ENCODE measurements around the gene UNKL.
"Not testable (repeated sequence)": the region's sequence is repeated elsewhere in the genome, so short reads cannot be mapped to it uniquely, and the experiment has no call there.

The UNKL gene

GRCh38 chr16:1444730-1445517 is 30.4 kb upstream of the UNKL start:
- no peak for DNase-seq (ENCODE audit: extremely low read depth, insufficient read length)
- no peak for TF ChIP-seq CTCF (IDR thresholded peaks at IDR 0.05; ENCODE audit: insufficient read depth, low read length, poor library complexity, severe bottlenecking)
- H3K4me3 ChIP-seq (replicated peaks; ENCODE audit: low read depth, low read length) = no peak overlapping the region
- H3K36me3 ChIP-seq (ENCODE audit: control insufficient read depth, insufficient read depth, low read length) = peaks cover 7% of the 10 kb centered on the region
- no peaks in the 10 kb centered on the region for H3K27me3 ChIP-seq (replicated peaks; ENCODE audit: control insufficient read depth, insufficient read depth, low read length)

- peaks cover 6% of the 10 kb centered on the region for H3K36me3 ChIP-seq (ENCODE audit: control insufficient read depth, insufficient read depth, low read length)
- TF ChIP-seq CTCF (IDR thresholded peaks at IDR 0.05; ENCODE audit: insufficient read depth, low read length, poor library complexity, severe bottlenecking) = no peak
- DNase-seq (ENCODE audit: extremely low read depth, insufficient read length) = no peak
- no peak within 1 kb of the TSS for H3K4me3 ChIP-seq (replicated peaks; ENCODE audit: low read depth, low read length)
- no peaks in the 10 kb centered on the region for H3K27me3 ChIP-seq (replicated peaks; ENCODE audit: control insufficient read depth, insufficient read depth, low read length)
Observed at GRCh38 chr16:1443980-1444729, 29.7 kb upstream of the UNKL start, which contains the start of gene CCDC154. TSS of gene CCDC154 (minus strand) at chr16:1444556. CDS start at chr16:1444322, 234 bp downstream.

- no peak for DNase-seq (ENCODE audit: extremely low read depth, insufficient read length)
- no peak overlapping the region for H3K4me3 ChIP-seq (replicated peaks; ENCODE audit: low read depth, low read length)
- TF ChIP-seq CTCF (IDR thresholded peaks at IDR 0.05; ENCODE audit: insufficient read depth, low read length, poor library complexity, severe bottlenecking) = no peak
Observed at GRCh38 chr16:1443403-1443973, 29.0 kb upstream of the UNKL start.

DNA sequence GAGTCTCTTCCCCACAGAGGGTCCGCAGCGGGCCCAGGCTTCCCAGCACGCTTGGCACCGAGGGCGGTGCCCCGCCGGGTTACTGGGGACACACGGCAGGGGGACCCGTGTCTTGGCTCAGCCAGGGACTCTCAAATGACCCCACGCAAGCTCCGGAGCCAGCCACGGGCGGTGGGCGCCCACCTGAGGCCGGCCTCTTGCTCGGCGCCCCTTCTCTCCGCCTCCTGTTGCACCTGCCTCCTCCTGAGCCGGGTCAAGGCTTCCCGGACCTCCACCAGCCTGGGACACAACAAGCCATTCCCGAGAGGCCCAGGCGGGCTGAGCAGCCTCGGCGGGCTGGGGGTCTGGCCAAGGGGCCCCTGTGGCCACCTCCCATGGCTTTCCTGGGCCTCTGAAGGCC is 28.2 kb upstream of the UNKL start:
- Histone ChIP-seq H3K36me3 (ENCODE audit: control insufficient read depth, insufficient read depth, low read length) (peaks cover 3% of the 10 kb centered on the region), H3K4me3 (replicated peaks; ENCODE audit: low read depth, low read length) (no peak overlapping the region), H3K27me3 (replicated peaks; ENCODE audit: control insufficient read depth, insufficient read depth, low read length) (no peaks in the 10 kb centered on the region)
- DNase-seq (ENCODE audit: extremely low read depth, insufficient read length) = no peak
- TF ChIP-seq CTCF (IDR thresholded peaks at IDR 0.05; ENCODE audit: insufficient read depth, low read length, poor library complexity, severe bottlenecking) = no peak

More at GRCh38 chr16:1443403-1443973, 29.0 kb upstream of the UNKL start:
- H3K27me3 ChIP-seq (replicated peaks; ENCODE audit: control insufficient read depth, insufficient read depth, low read length) = no peaks in the 10 kb centered on the region
- peaks cover 3% of the 10 kb centered on the region for H3K36me3 ChIP-seq (ENCODE audit: control insufficient read depth, insufficient read depth, low read length)

- DNase-seq (ENCODE audit: extremely low read depth, insufficient read length) = no peak
Observed at GRCh38 chr16:1441391-1441829, 26.9 kb upstream of the UNKL start.

DNA sequence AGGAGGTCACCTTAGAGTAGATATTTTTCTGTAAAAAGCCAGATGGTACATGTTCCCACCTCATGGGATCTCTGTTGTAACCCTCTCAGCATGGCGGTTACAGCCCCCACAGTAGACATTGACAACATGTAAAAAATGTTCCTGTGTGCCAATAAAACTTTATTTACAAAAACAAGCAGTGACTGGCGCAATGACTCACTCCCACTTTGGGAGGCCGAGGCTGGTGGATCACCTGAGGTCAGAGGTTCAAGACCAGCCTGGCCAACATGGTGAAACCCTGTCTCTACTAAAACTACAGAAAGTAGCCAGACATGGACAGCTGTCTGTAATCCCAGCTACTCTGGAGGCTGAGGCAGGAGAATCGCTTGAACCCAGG is 25.2 kb upstream of the UNKL start:
- not testable (repeated sequence) for H3K36me3 ChIP-seq (ENCODE audit: control insufficient read depth, insufficient read depth, low read length); H3K4me3 ChIP-seq (replicated peaks; ENCODE audit: low read depth, low read length); H3K27me3 ChIP-seq (replicated peaks; ENCODE audit: control insufficient read depth, insufficient read depth, low read length); DNase-seq (ENCODE audit: extremely low read depth, insufficient read length)

More at GRCh38 chr16:1441391-1441829, 26.9 kb upstream of the UNKL start:
- no peaks in the 10 kb centered on the region for H3K27me3 ChIP-seq (replicated peaks; ENCODE audit: control insufficient read depth, insufficient read depth, low read length)
- H3K4me3 ChIP-seq (replicated peaks; ENCODE audit: low read depth, low read length) = no peak overlapping the region
- no peak for TF ChIP-seq CTCF (IDR thresholded peaks at IDR 0.05; ENCODE audit: insufficient read depth, low read length, poor library complexity, severe bottlenecking)
- no peaks in the 10 kb centered on the region; the same call in none of the 2 replicates for H3K36me3 ChIP-seq (ENCODE audit: control insufficient read depth, insufficient read depth, low read length)

Data from GM06990 (cell line).